Measurements from ENCODE around the gene ACVR1. TPM values are rescaled to one million over a fixed set of nuclear protein-coding genes. Genes with fewer than 3 reads are reported as not detected.

ACVR1 gene
- total RNA-seq: 34.4 TPM
- long read RNA-seq, transcript ACVR1-207 (11 exons, 2,861 nt): major isoform, 40 of 70 reads
- long read RNA-seq, partial matches to known transcripts: 3 of 70 reads
- long read RNA-seq, other reads (novel, unspliced or antisense): 27 of 70 reads

- H3K9me3 ChIP-seq: no peaks in the 10 kb centered on the region
- peaks cover 21% of the 10 kb centered on the region for H3K4me1 ChIP-seq
- peak within 1 kb of the TSS; percentile 94 for H3K27ac ChIP-seq
- ATAC-seq (peak; percentile 96), DNase-seq (peak; percentile 97)
- H3K4me3 ChIP-seq: peak within 1 kb of the TSS; percentile 77
- H3K27me3 ChIP-seq: no peaks in the 10 kb centered on the region
- intact Hi-C loops (cut with DNase I): loop anchor here (10.0 kb wide), 1 partner anchor 91 kb away; no protein-coding TSS in a partner anchor
- peak; percentile 18 for TF ChIP-seq CTCF (IDR thresholded peaks at IDR 0.05)
- H3K36me3 ChIP-seq: no peaks in the 10 kb centered on the region
Measured at GRCh38 chr2:157876066-157876785, at the start of gene ACVR1. ACVR1 (minus strand) TSS chr2:157876330; CDS start chr2:157799493, 76,837 bp downstream.

GRCh38 chr2:157925071-157925470, 48.9 kb upstream of the ACVR1 start:
- Histone ChIP-seq H3K4me3 (no peak overlapping the region), H3K27ac (no peak overlapping the region), H3K9me3 (no peaks in the 10 kb centered on the region), H3K4me1 (no peaks in the 10 kb centered on the region), H3K27me3 (no peaks in the 10 kb centered on the region), H3K36me3 (no peaks in the 10 kb centered on the region)
- DNase-seq (no peak), ATAC-seq (no peak)
- TF ChIP-seq CTCF (IDR thresholded peaks at IDR 0.05): no peak
- intact Hi-C loops (cut with DNase I): no loop called here

GRCh38 chr2:157923598-157924217, 47.6 kb upstream of the ACVR1 start:
- no peak for TF ChIP-seq CTCF (IDR thresholded peaks at IDR 0.05)
- Histone ChIP-seq H3K27me3 (no peaks in the 10 kb centered on the region), H3K27ac (no peak overlapping the region), H3K36me3 (no peaks in the 10 kb centered on the region), H3K4me3 (no peak overlapping the region), H3K9me3 (no peaks in the 10 kb centered on the region), H3K4me1 (no peaks in the 10 kb centered on the region)
- no peak for ATAC-seq
- no peak for DNase-seq
- intact Hi-C loops (cut with DNase I): no loop called here

- H3K36me3 ChIP-seq: no peaks in the 10 kb centered on the region
- H3K27ac ChIP-seq: no peak overlapping the region
- no peak overlapping the region for H3K4me3 ChIP-seq
- no peaks in the 10 kb centered on the region for H3K9me3 ChIP-seq
- intact Hi-C loops (cut with DNase I): no loop called here
- no peaks in the 10 kb centered on the region for H3K4me1 ChIP-seq
- DNase-seq: no peak
- no peak for TF ChIP-seq CTCF (IDR thresholded peaks at IDR 0.05)
- H3K27me3 ChIP-seq: no peaks in the 10 kb centered on the region
- ATAC-seq: no peak
Measured at GRCh38 chr2:157922815-157923214, 46.7 kb upstream of the ACVR1 start.

- no peak for ATAC-seq
- DNase-seq: no peak
- TF ChIP-seq CTCF (IDR thresholded peaks at IDR 0.05): no peak
- Histone ChIP-seq H3K36me3 (no peaks in the 10 kb centered on the region), H3K27me3 (no peaks in the 10 kb centered on the region), H3K4me1 (no peaks in the 10 kb centered on the region), H3K27ac (no peak overlapping the region), H3K4me3 (no peak overlapping the region), H3K9me3 (no peaks in the 10 kb centered on the region)
- intact Hi-C loops (cut with DNase I): no loop called here
Measured at GRCh38 chr2:157922336-157922735, 46.2 kb upstream of the ACVR1 start.
